NCI-H446 treated with DMSO at 0.1 percent for 48 hours (cell line): ENCODE measurements around the gene EPHA10.
"Not testable (repeated sequence)": the region's sequence is repeated elsewhere in the genome, so short reads cannot be mapped to it uniquely, and the experiment has no call there.

Experiments
- DNase-seq: peaks from one replicate; lab custom pipeline; 2025; lab: John Stamatoyannopoulos, UW

The EPHA10 gene

DNA sequence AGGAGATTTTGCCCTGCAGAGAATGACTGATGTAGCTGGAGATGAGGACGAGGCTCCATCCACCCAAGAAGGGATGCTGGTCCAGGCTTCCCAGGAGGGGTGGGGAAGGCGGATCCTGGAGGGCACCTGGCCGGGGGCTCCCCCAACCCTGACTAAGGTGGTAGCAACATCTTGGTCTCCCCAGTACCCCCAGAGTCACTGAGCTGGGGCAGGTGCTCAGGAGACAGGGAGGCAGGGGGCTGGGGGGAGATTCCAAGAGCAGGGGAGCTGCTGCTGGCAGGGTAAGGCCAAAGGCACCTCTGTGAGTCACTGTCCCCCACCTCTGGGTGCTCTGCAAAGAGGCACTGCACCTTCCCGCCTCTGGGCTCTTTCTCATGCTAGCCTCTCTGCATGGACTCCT is 48.6 kb downstream of the EPHA10 start:
- no peak for DNase-seq

DNA sequence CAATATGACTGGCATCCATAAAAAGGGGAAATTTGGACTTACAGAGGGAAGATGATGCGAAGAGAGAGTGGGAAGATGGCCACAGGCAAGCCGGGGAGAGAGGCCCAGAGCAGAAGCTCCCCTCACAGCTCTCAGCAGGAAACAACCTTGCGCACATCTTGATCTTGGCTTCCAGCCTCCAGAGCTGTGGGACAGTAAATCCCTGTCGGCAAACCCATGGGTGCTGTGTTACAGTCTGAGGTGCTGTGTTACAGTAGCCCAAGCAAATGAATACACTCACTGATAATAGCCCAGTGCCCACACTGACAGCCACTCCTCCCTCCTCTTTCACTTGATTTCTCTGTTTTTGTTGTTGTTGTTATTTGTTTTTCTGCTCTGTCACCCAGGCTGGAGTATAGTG is 50.2 kb downstream of the EPHA10 start:
- no peak for DNase-seq

- no peak for DNase-seq
Measured at GRCh38 chr1:37714226-37714625, 50.7 kb downstream of the EPHA10 start.

- DNase-seq = no peak
Measured at GRCh38 chr1:37708471-37708870, 56.4 kb downstream of the EPHA10 start.

- no peak for DNase-seq
Measured at GRCh38 chr1:37705399-37705798, 59.5 kb downstream of the EPHA10 start.

GRCh38 chr1:37704966-37705365 is 60.0 kb downstream of the EPHA10 start:
- DNase-seq = no peak

DNA sequence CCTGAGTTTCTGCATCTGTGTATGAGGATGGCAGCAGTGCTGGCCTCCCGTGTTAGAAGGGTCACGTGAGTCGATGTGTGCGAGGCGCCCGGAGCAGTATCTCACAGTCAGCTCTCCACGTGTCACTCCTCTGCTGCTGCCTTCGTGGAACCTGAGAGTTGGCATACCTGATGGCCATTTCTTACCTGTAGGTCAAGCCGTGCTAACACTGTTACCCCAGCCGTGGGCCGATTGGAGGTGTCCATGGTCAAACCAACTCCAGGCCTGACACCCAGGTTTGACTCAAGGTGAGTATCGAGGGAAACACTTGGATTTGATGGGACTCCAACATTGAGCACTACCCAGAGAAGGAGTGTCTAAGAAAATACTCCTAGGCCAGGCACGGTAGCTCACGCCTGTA is 61.9 kb downstream of the EPHA10 start:
- no peak for DNase-seq

- DNase-seq = no peak
Measured at GRCh38 chr1:37701051-37701450, 63.9 kb downstream of the EPHA10 start.

DNA sequence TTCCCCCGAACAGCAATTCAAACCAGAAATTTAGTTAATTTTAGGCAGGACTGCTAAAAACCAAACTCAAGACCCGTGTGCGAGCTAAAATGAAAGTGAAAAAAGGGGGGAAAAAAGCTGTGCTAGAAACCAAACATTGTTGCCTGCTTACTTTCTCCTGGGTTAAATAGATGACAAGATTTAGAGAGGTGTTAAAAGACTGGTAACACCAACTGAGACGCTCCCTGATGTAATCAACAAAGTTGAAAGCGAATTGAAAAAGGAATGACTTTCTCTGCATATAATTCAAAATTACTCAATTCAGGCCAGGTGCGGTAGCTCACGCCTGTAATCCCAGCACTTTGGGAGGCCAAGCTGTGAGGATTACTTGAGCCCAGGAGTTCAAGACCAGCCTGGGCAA is 65.8 kb downstream of the EPHA10 start:
- no peak for DNase-seq

DNA sequence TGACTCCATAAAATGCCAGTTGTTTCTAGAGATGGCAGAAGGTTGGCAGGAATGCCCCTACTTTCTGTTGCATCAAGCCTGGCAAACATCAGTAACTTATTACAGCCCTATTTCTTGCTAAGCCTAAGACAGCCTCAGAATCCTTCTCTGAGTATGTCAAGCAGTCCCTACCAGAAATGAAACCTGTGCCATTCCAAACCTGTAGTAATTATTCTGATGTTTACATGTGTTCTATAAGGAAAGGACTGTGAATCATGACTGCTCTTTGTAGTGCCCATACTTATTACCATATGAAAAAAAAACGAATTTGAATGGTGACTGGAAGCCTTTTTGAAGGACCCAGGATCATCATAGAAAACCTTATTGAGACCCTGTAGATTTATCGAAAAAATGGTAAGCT is 67.2 kb downstream of the EPHA10 start:
- no peak for DNase-seq

- no peak for DNase-seq
Measured at GRCh38 chr1:37697090-37697489, 67.8 kb downstream of the EPHA10 start.

DNA sequence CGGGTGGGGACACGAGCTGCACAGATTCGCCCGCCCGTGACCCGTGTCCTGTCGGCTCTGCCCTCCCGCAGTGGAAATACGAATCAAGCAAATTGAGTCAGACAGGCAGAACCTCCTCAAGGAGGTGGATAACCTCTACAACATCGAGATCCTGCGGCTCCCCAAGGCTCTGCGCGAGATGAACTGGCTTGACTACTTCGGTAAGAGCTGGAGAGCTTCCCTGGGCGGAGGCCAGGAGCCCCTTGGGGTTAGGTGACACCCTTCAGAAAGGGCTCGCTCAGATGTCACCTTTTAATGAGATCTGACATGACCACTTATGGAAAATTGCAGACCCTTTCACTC is 72.1 kb downstream of the EPHA10 start:
- no peak for DNase-seq

DNA sequence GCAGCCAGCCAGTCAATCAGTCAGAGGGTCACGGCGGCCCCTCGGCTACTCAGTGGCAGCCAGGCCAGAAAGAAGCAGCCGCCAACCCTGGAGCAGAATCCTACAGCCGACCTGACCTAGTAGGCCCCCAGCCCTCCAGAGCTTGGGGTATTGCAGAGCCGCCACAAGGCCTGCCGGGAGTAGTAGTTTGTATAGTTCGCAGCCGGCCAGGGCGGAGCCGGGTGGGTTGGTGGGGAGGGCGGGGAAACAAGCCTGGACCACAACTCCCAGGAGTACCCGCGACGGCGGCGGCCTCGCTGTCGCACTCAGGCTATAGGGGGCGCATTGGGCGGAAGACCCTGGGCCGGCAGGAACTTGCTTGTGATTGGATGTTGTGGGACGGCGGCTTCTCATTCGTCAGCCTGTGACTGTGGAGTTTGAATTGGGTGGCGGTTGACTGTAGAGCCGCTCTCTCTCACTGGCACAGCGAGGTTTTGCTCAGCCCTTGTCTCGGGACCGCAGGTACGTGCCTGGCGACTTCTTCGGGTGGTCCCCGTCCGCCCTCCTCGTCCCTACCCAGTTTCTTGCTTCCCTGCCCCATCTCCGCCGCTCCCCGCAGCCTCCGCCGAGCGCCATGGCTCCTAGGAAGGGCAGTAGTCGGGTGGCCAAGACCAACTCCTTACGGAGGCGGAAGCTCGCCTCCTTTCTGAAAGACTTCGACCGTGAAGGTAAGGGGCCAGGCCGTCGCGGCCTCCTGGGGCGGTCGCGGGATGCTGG is 72.7 kb downstream of the EPHA10 start, which contains the start of gene CDCA8:
CDCA8 (plus strand) TSS at position 439 of the 756 bp plus-strand sequence; CDS start at position 614, 175 bp downstream.
- peak; percentile 97 for DNase-seq

DNA sequence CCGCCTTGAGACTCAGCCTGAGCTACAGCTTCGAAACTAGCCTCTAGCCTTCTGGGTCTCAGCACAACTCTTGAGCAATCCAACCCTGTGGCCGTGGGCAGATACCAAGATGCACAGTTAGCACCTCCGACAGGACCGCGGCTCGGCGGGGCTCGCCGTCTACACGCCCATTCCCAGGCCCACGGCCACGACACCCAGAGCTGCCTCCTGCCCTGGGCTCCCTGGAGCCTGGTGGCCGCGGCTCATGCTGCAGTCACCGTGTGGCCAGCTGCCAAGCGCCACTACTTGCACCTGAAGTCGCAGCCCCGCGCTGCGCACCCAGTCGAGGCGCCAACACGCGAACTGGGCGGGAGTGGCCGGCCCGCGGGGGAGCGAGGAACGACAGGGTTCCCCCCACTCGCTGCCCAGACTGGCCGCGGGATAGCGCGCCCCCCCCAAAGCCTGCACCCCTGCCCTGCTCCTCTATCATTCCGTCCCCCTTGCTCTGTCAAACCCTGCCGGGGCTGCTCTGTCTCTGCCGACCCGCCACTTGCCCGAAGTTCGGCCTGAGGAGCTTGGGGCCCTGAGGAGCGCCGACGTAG is 73.3 kb downstream of the EPHA10 start:
- no peak for DNase-seq

- DNase-seq = no peak
Measured at GRCh38 chr1:37688926-37689325, 76.0 kb downstream of the EPHA10 start.

DNA sequence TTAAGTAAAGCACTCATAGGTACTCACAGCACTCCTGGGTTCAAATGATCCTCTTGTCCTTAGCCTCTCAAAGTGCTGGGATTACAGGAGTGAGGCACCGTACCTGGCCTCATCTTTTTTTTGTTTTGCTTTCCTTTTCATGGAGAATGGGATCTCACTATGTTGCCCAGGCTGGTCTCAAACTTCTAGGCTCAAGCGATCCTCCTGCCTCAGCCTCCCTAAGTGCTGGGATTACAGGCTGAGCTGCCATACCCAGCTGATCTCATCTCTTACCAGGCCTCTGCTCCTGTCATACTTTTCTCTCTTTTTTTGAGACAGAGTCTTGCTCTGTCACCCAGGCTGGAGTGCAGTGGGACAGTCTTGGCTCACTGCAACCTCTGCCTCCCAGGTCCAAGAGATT is 77.2 kb downstream of the EPHA10 start:
- DNase-seq = not testable (repeated sequence)

DNA sequence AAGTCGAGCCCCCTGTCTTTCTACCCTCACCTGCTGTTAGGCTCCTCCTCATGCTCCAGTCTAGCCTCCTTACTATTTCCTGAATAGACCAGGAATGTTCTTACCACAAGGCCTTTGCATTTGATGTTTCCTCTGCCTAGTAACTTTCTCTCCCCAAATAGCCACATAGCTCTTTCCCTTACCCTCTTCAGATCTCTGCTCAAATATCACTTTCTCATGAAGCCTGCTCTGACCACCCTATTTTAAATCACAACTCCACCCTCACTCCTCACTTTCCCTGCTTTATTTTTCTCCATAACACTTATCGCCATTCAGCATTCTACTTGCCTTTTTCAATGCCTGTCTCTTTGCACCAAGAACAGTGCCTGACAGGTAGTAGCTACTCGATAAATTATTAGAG is 79.2 kb downstream of the EPHA10 start:
- DNase-seq = no peak

GRCh38 chr1:37684182-37684581 is 80.7 kb downstream of the EPHA10 start:
- DNase-seq = not testable (repeated sequence)

DNA sequence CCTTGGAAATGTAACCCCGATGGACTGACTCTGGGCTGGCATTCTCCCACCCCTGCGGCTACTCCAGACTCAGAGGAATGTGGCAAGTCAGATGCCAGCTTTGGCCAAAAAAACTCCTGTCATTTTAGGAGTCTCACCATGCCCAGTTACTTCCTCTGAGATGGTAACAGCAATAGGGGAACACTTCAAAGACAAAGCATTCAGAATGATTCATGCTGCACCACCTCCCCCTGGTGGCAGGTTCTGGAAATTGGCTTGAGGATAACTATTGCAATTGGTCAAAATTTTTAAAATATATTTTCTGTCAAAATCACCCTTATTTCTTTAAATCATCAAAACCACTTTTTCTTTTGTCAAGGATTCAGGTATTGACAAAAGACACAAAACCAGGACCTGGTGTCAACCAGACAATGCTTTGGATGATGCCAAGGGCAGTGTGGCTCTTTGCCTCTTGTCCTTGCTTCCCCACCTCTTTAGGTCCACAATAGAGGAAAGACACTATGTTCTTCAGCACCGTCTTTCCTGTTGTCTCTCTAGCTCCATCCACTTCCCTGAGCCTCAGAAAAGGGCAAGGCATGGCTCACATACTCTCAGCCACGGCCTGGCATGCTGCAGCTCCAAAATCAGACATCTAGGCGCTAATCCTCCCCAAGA is 82.5 kb downstream of the EPHA10 start:
- DNase-seq = peak; percentile 12

DNA sequence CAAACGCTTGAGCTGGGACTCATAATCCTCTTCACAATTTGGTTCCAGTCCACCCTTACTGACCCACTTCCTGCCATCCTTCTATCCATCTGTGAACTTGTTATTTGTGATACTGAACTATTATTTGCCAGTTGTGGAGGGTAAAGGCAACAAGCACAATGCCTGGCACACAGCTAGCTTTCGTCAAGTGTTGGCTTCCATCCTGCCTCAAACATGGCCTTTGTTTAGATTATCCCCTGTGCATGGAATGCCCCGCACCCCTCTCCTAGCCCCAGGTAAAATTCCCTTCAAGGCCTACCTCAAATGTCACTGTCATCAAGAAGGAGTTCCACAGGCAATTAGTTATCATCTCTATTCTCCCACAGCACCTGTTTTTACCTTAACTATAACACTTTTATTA is 84.0 kb downstream of the EPHA10 start:
- DNase-seq = no peak

GRCh38 chr1:37677808-37678207 is 87.1 kb downstream of the EPHA10 start:
- DNase-seq = no peak

GRCh38 chr1:37677143-37677439 is 87.8 kb downstream of the EPHA10 start:
- DNase-seq = no peak

DNA sequence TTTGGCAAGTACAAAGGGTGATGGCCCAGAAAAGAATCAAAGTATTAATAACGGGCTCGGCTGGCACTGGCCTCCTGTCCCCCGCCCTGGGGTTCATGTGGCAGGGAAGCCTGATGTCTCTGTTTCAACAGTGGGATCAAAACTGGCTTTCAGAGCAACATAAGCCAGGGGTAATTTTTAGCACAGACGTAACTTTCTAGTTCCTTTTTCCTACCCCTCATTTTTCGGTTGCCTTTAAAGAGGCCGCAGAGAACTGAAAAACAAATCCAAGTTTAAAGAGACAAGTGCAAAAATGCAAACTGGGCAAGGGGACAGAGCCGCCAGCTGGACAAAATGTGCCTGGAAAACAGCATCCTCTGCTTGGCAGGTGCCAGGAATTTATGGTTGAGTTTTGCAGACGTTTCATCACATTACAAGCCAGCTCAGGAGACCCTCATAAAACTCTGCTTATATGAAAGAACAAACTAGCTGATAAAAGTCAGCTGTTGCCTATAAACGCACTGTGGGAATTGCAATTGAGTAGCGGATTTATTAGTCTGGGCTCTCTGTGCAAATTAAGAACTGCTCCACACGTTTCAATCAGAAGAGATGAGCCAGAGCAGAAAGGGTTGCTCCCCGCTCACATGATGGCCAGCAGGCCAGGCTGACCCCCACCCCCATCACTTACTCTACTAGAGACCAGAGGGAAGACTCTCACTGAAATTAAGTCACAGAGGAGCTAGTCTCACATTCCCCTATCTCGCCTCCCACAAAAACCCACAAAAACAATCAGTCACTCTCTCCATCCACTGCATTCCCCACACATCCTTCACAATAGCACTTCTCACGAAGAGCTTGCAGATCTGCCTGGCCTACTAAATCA is 88.4 kb downstream of the EPHA10 start:
- no peak for DNase-seq
